Heart left ventricle (tissue), 16 donors: ENCODE results near the gene INPP4B. TPM values are rescaled to one million over a fixed set of nuclear protein-coding genes. Genes with fewer than 3 reads are reported as not detected.

ENCODE experiments used
- ATAC-seq, 4 donors: fragments of 200-7000 bp; cut with Tn5 transposase; one replicate each; pipeline ENCODE4 v1.9.1; 2020 to 2022; ENCODE audit warnings: moderate library complexity in 4 of 4, mild to moderate bottlenecking in 3 of 4, moderate number of reproducible peaks in 1 of 4
- DNase-seq, 5 donors: peaks; one replicate each; pipeline ENCODE4 v3.0.0-alpha.2; 2020
- H3K27ac ChIP-seq, 12 donors: fragments of 200-600 bp; sonication (generic) in 4 of 12; one replicate each; pipeline versions ENCODE4 v1.5.0 to v1.8.0; 2016 to 2022; ENCODE audit warnings: mild to moderate bottlenecking in 2 of 12
- H3K27me3 ChIP-seq, 9 donors: fragments of 200-600 bp; sonication (generic) in 2 of 9; one replicate each; pipeline versions ENCODE4 v1.5.1 to v1.8.0; 2016 to 2022; ENCODE audit warnings: mild to moderate bottlenecking in 3 of 9
- H3K36me3 ChIP-seq, 9 donors: fragments of 200-600 bp; sonication (generic) in 2 of 9; one replicate each; pipeline versions ENCODE4 v1.5.0 to v1.8.0; 2018 to 2022; ENCODE audit warnings: mild to moderate bottlenecking in 2 of 9
- H3K4me1 ChIP-seq, 12 donors: fragments of 200-600 bp; sonication (generic) in 4 of 12; one replicate each; pipeline versions ENCODE4 v1.5.0 to v1.8.0; 2016 to 2022; ENCODE audit warnings: mild to moderate bottlenecking in 3 of 12
- H3K4me3 ChIP-seq, 12 donors: fragments of 200-600 bp; sonication (generic) in 4 of 12; one replicate each; pipeline versions ENCODE4 v1.5.0 to v1.8.0; 2017 to 2022; ENCODE audit warnings: mild to moderate bottlenecking in 9 of 12, moderate library complexity in 4 of 12
- H3K9me3 ChIP-seq, 12 donors: fragments of 200-600 bp; sonication (generic) in 4 of 12; one replicate each; pipeline versions ENCODE4 v1.5.0 to v1.8.0; 2016 to 2022; ENCODE audit warnings: mild to moderate bottlenecking in 1 of 12
- POLR2A ChIP-seq, 2 donors: fragments of 450-650 bp; IDR thresholded peaks; one replicate each; pipeline ENCODE4 v1.6.1; 2017; ENCODE audit warnings: antibody characterized with exemption in 2 of 2, mild to moderate bottlenecking in 2 of 2, moderate library complexity in 2 of 2
- WGBS, 4 donors: extraction: QIAGEN DNeasy Blood & Tissue Kit in 2 of 4; methylation state at CpG; one replicate each; pipeline versions ENCODE4 v1.1.5 to v1.1.7; 2013 to 2018; 5-methylcytosine and 5-hydroxymethylcytosine counted together
- intact Hi-C, 10 donors: fragments of 100-400 bp; cut with DNase I; formaldehyde crosslinking; loops; one replicate each; pipeline versions ENCODE4 v1.11.1 to v1.14.2; 2022
- polyA plus RNA-seq, 2 donors: library from polyadenylated mRNA; stranded (reverse); fragments of 200-250 nt; gene quantifications; one replicate each; pipeline ENCODE4 v1.2.3, GENCODE V29; 2013
- total RNA-seq, 9 donors: library from RNA; depleted of rRNA in 2 of 9; stranded (reverse); fragments of >200 nt in 2 of 9; fragmentation: NEBNext Ultra II Directional in 3 of 9; extraction: Animal tissue kit (Norgen Biotek cat#: 25700) in 3 of 9; gene quantifications; one replicate each; pipeline versions ENCODE4 v1.1.0 to v1.2.4, GENCODE V29; 2016 to 2023
- TF ChIP-seq, protein P1 (sequence below), 12 donors: fragments of 200-600 bp; sonication (generic) in 4 of 12; IDR thresholded peaks; one replicate each; pipeline versions ENCODE4 v1.5.0 to v1.8.0; 2018 to 2022; ENCODE audit warnings: antibody characterized with exemption in 12 of 12, mild to moderate bottlenecking in 5 of 12
- donor health status: ischemic (EF 13 %, LVEDD 7.1; RV severe dilation, severe dysfunction).
- donor health status: healthy with polysubstance abuse.
- donor health status: DM: no; HTN: yes; CAD: no.
- donor health status: DM: no; HTN: no; CAD: no.
- donor health status: ischemic (EF 25% LVEDD 6.9; RV normal size, moderate dysfunction).
- donor health status: ischemic (EF 25% LVEDD 5.7; RV mildly dilated, moderate dysfunction).
- donor health status: healthy.
- donor health status: DM: yes; HTN: yes; CAD: no.
- donor health status: ischemic (EF 35%, LVEDD 5.7; RV mildly dilated, moderate dysfunction).
- donor health status: nonischemic (EF 11% LVEDD 7.7; RV severe dilation, severe dysfunction).
- donor health status: DM: yes; HTN: yes; CAD: no.
- donor health status: PGD.
- donor health status: ischemic (EF 29% LVEDD 5.4; RV normal size, mild dysfunction).
- donor health status: nonischemic (EF 23%, LVEDD 6.1; RV moderate dilation, normal function).

The INPP4B gene
- total and polyA plus RNA-seq, 11 donors, result 5.5 to 128 (median 39.1) TPM

DNA sequence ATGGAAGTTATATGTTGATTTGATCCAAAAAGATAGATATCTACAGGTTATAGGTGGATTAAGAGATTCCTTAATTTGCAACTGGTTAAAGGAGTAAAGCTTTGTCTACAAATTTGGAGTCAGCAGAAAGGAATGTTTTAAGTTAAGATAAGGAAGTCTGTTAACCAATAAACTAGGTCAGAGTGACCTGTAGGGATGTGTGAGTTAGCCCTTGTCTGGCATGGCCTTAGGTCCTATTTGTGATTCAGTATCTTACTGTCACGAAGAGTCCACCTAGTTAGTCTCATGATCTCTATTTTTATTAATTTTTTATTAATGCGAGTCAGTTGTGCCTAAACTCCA, 230.8 kb downstream of the INPP4B start:
- WGBS, 4 donors, result 50 to 60% (median 59%) methylated on average over 2 of the region's 2 CpGs
- peak in 1 of 4 donors; percentile 39 for ATAC-seq

DNA sequence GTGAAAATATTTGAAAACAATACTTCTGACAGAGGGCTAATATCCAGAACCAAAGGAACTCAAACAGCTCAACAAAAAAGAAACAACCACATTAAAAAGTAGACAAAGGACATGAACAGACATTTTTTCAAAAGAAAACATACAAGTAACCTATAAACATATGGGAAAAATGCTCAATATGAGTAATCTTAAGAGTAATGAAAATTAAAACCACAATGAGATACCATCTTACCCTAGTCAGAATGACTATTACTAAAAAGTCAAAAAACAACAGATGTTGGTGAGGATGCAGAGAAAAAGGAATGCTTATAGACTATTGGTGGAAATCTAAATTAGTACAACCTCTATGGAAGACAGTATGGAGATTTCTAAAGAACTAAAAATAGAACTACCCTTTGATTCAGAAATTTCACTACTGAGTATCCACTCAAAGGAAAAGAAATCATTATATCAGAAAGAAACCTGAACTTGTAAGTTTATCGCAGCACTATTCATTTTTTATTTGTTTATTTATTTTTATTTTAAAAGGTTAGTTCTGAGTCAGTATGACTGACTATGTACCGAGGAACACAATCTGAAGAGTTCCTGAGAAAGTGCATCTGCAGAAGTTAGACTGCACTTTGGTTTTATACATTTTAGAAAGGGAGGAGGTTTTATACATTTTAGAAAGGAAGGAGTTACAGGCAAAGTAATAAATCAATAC, 231.3 kb downstream of the INPP4B start:
- intact Hi-C loops, result loop anchor here in 1 of 10 donors (1.0 kb wide), 1 partner anchor 16 kb away; no protein-coding TSS in a partner anchor

More for the DNA sequence above, 230.8 kb downstream of the INPP4B start:
- H3K9me3 ChIP-seq, result peaks cover 0 to 16% (median 0%) of the 10 kb centered on the region in 12 donors
- DNase-seq, result no peak
- no peaks in the 10 kb centered on the region for H3K27me3 ChIP-seq
- intact Hi-C loops, result no loop called here
- peaks cover 0 to 10% (median 0%) of the 10 kb centered on the region in 12 donors for H3K4me1 ChIP-seq
- H3K36me3 ChIP-seq, result no peaks in the 10 kb centered on the region
- TF ChIP-seq, protein P1, sequence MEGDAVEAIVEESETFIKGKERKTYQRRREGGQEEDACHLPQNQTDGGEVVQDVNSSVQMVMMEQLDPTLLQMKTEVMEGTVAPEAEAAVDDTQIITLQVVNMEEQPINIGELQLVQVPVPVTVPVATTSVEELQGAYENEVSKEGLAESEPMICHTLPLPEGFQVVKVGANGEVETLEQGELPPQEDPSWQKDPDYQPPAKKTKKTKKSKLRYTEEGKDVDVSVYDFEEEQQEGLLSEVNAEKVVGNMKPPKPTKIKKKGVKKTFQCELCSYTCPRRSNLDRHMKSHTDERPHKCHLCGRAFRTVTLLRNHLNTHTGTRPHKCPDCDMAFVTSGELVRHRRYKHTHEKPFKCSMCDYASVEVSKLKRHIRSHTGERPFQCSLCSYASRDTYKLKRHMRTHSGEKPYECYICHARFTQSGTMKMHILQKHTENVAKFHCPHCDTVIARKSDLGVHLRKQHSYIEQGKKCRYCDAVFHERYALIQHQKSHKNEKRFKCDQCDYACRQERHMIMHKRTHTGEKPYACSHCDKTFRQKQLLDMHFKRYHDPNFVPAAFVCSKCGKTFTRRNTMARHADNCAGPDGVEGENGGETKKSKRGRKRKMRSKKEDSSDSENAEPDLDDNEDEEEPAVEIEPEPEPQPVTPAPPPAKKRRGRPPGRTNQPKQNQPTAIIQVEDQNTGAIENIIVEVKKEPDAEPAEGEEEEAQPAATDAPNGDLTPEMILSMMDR (IDR thresholded peaks at IDR 0.05), result no peak
- no peak for TF ChIP-seq POLR2A (IDR thresholded peaks at IDR 0.05)
- H3K4me3 ChIP-seq, result no peak overlapping the region
- H3K27ac ChIP-seq, result no peak overlapping the region

DNA sequence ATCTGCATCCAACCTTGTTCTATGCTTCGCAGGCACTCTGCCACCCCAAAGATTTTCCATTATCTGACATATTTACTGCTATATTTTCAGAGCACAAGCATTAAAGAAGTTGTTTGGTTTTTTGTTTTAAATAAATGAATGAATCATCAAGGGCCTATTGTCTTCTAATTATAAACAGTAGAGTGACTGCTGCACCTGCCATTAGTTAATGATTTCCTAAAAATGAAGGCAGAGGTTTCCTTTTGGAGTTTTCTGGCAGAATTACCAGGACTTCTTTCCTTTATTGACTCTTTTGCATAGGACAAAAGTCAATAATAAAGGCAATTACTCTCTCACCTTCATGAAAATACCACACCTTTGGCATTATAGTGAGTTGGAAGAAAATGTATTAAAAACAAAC, 238.1 kb downstream of the INPP4B start:
- no peak for DNase-seq
- 92 to 97% (median 96%) methylated on average over 1 of the region's 1 CpG for WGBS, 4 donors
- TF ChIP-seq POLR2A (IDR thresholded peaks at IDR 0.05), result no peak
- TF ChIP-seq, protein P1 (IDR thresholded peaks at IDR 0.05), result no peak
- Histone ChIP-seq H3K4me3 (no peak overlapping the region), H3K27ac (no peak overlapping the region), H3K9me3 (peaks cover 0 to 27% (median 8%) of the 10 kb centered on the region in 12 donors), H3K4me1 (no peaks in the 10 kb centered on the region), H3K27me3 (no peaks in the 10 kb centered on the region), H3K36me3 (no peaks in the 10 kb centered on the region)
- no peak for ATAC-seq
- intact Hi-C loops, result no loop called here

More for the DNA sequence above, 231.3 kb downstream of the INPP4B start:
- Histone ChIP-seq H3K27ac (no peak overlapping the region), H3K36me3 (no peaks in the 10 kb centered on the region), H3K4me1 (peaks cover 0 to 10% (median 0%) of the 10 kb centered on the region in 12 donors), H3K4me3 (no peak overlapping the region), H3K9me3 (peaks cover 0 to 14% (median 0%) of the 10 kb centered on the region in 12 donors), H3K27me3 (no peaks in the 10 kb centered on the region)
- no peak for DNase-seq
- no peak for TF ChIP-seq POLR2A (IDR thresholded peaks at IDR 0.05)
- TF ChIP-seq, protein P1 (IDR thresholded peaks at IDR 0.05), result no peak
- WGBS, 4 donors, result 87 to 90% (median 90%) methylated on average over 2 of the region's 2 CpGs
- ATAC-seq, result no peak

DNA sequence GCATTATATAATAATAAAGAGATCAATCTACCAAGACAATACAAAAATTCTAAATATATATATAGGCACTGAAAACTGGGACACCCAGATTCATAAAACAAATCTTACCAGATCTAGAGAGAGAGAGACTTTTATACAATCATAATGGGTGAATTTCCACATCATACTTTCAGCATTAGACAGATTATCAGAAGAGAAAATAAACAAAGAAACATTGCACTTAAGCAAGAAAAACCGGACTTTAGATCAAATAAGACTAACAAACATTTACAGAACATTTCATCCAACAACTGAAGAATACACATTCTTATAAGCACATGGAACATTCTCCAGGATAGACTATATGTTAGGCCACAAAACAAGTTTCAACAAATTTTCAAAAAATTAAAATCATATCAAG, 245.1 kb downstream of the INPP4B start:
- 84 to 91% (median 86%) methylated on average over 1 of the region's 1 CpG for WGBS, 4 donors

More for the DNA sequence above, 245.1 kb downstream of the INPP4B start:
- no peak for DNase-seq
- H3K27me3 ChIP-seq, result no peaks in the 10 kb centered on the region
- H3K4me1 ChIP-seq, result peaks cover 0 to 4% (median 0%) of the 10 kb centered on the region in 12 donors
- no peak for TF ChIP-seq POLR2A (IDR thresholded peaks at IDR 0.05)
- TF ChIP-seq, protein P1 (IDR thresholded peaks at IDR 0.05), result no peak
- peaks cover 0 to 53% (median 11%) of the 10 kb centered on the region in 12 donors for H3K9me3 ChIP-seq
- H3K36me3 ChIP-seq, result no peaks in the 10 kb centered on the region
- no peak overlapping the region for H3K27ac ChIP-seq
- intact Hi-C loops, result no loop called here
- H3K4me3 ChIP-seq, result no peak overlapping the region
- ATAC-seq, result no peak
